Activated T-helper 17 cell treated with anti-CD3 and anti-CD28 coated beads, Interleukin-2, amount 50 U/mL, for 72 hours (primary cell): ENCODE data around the gene VWA8. TPM values are rescaled to one million over a fixed set of nuclear protein-coding genes. Genes with fewer than 3 reads are reported as not detected.

Experiments used
- ATAC-seq: fragments of 150-1000 bp; cut with Tn5 transposase; replicated peaks from 2 replicates; pipeline ENCODE4 v1.10.0; 2021; ENCODE audit warnings: mild to moderate bottlenecking, moderate library complexity
- H3K27ac Mint-ChIP-seq: one replicate; pipeline ENCODE4 v1.8.0; 2022; ENCODE audit warnings: mixed read lengths
- H3K27me3 Mint-ChIP-seq: one replicate; pipeline ENCODE4 v1.8.0; 2022; ENCODE audit warnings: mixed read lengths
- H3K36me3 Mint-ChIP-seq: one replicate; pipeline ENCODE4 v1.8.0; 2022; ENCODE audit warnings: low read depth, mild to moderate bottlenecking, mixed read lengths
- H3K4me1 Mint-ChIP-seq: one replicate; pipeline ENCODE4 v1.8.0; 2022; ENCODE audit warnings: mixed read lengths
- H3K4me3 Mint-ChIP-seq: one replicate; pipeline ENCODE4 v1.8.0; 2022; ENCODE audit warnings: mild to moderate bottlenecking, mixed read lengths
- H3K9me3 Mint-ChIP-seq: one replicate; pipeline ENCODE4 v1.8.0; 2022; ENCODE audit warnings: mixed read lengths
- total RNA-seq, 2 donors: library from RNA; stranded (reverse); gene quantifications; one replicate each; pipeline ENCODE4 v1.2.3, GENCODE V29; 2022

Gene VWA8
- total RNA-seq, 2 donors from 2014 or later, result 7.4 to 11.2 TPM

DNA sequence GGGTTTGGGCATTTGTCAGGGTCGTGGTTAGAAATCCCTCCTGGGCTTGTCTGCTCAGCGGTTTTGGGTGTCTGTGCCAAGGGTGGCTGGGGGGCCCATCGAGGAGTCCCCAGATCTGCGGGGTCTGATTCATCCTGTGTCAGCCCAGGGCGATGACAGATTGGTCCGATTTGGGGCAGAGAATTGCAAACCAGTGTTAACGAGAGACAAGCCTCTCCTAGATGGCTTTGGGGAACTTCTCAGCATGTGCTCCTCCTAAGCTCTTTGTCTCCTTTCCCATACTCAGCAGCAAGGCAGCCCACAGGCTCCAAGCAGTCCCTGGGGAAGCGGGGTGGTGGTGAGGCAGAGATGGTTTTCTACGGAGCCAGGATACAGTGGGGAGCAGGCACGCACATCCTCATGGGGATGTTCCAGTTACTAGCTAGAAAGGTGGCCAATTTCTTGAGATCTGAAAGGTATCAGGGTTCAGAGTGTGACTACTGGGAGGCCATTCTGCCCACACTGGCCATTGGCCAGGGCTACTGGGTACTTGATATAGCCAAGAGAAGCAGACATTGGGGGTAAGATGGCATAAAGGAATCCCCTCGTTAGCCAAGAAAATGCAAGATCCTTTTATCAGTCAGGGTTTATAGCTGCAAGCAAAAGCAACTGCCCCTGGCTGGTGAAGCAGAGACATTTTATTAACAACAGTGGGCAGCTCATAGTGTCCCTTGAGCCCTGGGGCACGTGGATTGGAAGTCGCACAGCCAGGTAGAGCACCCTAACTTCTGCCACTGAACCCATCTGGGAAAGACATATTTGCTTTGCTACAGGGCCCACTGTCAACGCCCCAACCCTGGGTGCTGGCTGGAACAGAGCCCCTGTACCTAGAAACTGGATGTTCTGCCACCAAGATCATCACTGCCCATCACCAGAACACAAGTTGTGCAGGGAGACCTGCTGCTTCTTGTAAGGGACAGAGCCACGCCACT lies 440.0 kb downstream of the VWA8 start:
- Mint-ChIP-seq H3K4me1 (no peaks in the 10 kb centered on the region), H3K36me3 (no peaks in the 10 kb centered on the region), H3K4me3 (no peak overlapping the region), H3K9me3 (no peaks in the 10 kb centered on the region), H3K27me3 (no peaks in the 10 kb centered on the region), H3K27ac (peak overlapping the region; percentile 50)
- no peak for ATAC-seq

DNA sequence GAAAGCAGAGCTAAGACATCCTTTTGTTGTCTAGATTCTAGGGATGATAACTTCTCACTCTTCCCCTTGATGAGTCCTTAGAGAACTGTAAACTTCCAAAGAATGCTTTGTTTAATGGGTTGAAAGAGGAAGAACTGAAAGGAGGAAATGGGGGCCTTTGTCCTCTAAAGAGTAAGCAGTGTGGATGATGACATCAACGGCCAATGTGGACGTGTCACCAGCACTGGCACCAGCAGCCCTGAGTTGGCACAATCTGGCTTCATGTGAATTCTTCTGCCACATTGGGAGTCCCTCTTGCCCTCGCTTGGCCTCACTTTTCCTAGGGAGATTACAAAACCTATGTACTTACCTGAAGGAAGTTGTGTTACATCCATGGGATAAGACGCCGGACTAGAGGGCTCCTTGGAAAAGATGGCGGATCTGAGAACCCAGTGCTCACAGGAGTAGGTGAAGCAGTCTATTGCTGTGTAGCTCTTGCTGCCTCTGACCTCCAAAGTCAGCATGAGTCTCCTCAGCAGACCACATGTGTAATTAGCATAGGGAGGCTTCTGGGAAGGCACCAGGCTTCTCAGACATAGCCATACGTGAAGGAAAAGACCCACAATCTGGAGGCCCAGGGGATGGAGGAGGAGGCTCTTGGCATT lies 440.8 kb downstream of the VWA8 start:
- no peak for ATAC-seq
- no peaks in the 10 kb centered on the region for H3K4me1 Mint-ChIP-seq
- H3K4me3 Mint-ChIP-seq, result no peak overlapping the region
- H3K36me3 Mint-ChIP-seq, result no peaks in the 10 kb centered on the region
- no peaks in the 10 kb centered on the region for H3K27me3 Mint-ChIP-seq
- H3K9me3 Mint-ChIP-seq, result no peaks in the 10 kb centered on the region
- no peak overlapping the region for H3K27ac Mint-ChIP-seq

Other genes with a start within 250 kb of the VWA8 start
- gene DGKH, start 87.5 kb upstream of the VWA8 start, total RNA-seq, result 10 to 100 TPM; 16.6 to 17.5 TPM